Mammary epithelial cell (primary cell): Measurements from ENCODE around the gene UBE2D2.
"Not testable (repeated sequence)": the region's sequence is repeated elsewhere in the genome, so short reads cannot be mapped to it uniquely, and the experiment has no call there.

Experiments
- CTCF ChIP-seq, 2 donors: IDR thresholded peaks in 1 of 2; conservative IDR thresholded peaks in 1 of 2; 2 replicates each; pipeline ENCODE4 v1.5.1; 2011 to 2012; ENCODE audit warnings: inconsistent platforms in 2 of 2, low read length in 2 of 2, mild to moderate bottlenecking in 2 of 2, control low read depth in 1 of 2, low read depth in 1 of 2; ENCODE audit not compliant: insufficient read depth in 1 of 2; ENCODE audit errors: extremely low read depth in 1 of 2
- EZH2 ChIP-seq: IDR thresholded peaks from 2 replicates; pipeline ENCODE4 v1.6.1; 2012; ENCODE audit warnings: low read length, inconsistent platforms, borderline replicate concordance

GRCh38 chr5:139588116-139588515 lies 27.0 kb downstream of the UBE2D2 start:
- not testable (repeated sequence) for TF ChIP-seq CTCF (conservative IDR thresholded peaks at IDR 0.05 in 1 of 2, IDR thresholded peaks at IDR 0.05 in 1 of 2; ENCODE audit: extremely low read depth in 1 of 2, insufficient read depth in 1 of 2, low read depth in 1 of 2, low read length in 2 of 2); EZH2
